GM12878 (cell line): ENCODE data around the gene ALAD. TPM values are rescaled to one million over a fixed set of nuclear protein-coding genes. Genes with fewer than 3 reads are reported as not detected.

Experiments
- ATAC-seq: fragments of 200-7000 bp; cut with Tn5 transposase; 3 replicates; pipeline ENCODE4 v1.9.1; 2020; ENCODE audit warnings: mild to moderate bottlenecking, moderate library complexity
- BruUV-seq: library from RNA; stranded (reverse); fragments of 400-500 nt; replicated peaks from 2 replicates; lab custom pipeline; 2021; lab: Mats Ljungman, UMichigan
- CTCF ChIA-PET: fragments of 300-600 bp; sonication (Branson Sonifier 250); formaldehyde crosslinking; extraction: SDS; loops from one replicate; lab custom pipeline; 2021; ENCODE audit warnings: inconsistent platforms; lab: Yijun Ruan, JAX
- POLR2A ChIA-PET: fragments of 350-600 bp; formaldehyde crosslinking; extraction: SDS; loops from one replicate; lab custom pipeline; 2021; ENCODE audit warnings: inconsistent platforms; lab: Charles Lee
- RAD21 ChIA-PET: fragments of 300-600 bp; sonication (Branson Sonifier 250); formaldehyde crosslinking; loops from one replicate; lab custom pipeline; 2023; ENCODE audit warnings: antibody characterized with exemption; ENCODE audit not compliant: unreplicated experiment; lab: Charles Lee
- SMC1A ChIA-PET: fragments of 300-600 bp; sonication (Branson Sonifier 250); formaldehyde crosslinking; loops from one replicate; lab custom pipeline; 2023; ENCODE audit not compliant: unreplicated experiment, uncharacterized antibody; lab: Charles Lee
- DNase-seq: peaks from one replicate; pipeline ENCODE4 v3.0.0-alpha.2; 2011; ENCODE audit warnings: low read depth, low spot score
- FAIRE-seq: peaks from 3 replicates; lab custom pipeline; 2011; peaks lifted over from hg19 to GRCh38; lab: Jason Lieb, UNC
- H2AFZ ChIP-seq: 2 replicates; pipeline ENCODE4 v1.6.0; 2011; ENCODE audit warnings: low read depth, low read length, control low read depth; ENCODE audit not compliant: control insufficient read depth
- H3K27ac ChIP-seq: 2 replicates; pipeline ENCODE4 v1.5.1; 2011; ENCODE audit warnings: control low read depth; ENCODE audit not compliant: control insufficient read depth, insufficient read depth
- H3K27me3 ChIP-seq, 2 experiments: replicated peaks in 1 of 2; 2 replicates each; pipeline versions ENCODE4 v1.6.0 to v1.6.1; 2011; ENCODE audit warnings: low read length in 1 of 2; ENCODE audit not compliant: control insufficient read depth in 2 of 2, insufficient read depth in 2 of 2
- H3K36me3 ChIP-seq, 2 experiments: 2 replicates each; pipeline ENCODE4 v1.5.1; 2011; ENCODE audit warnings: low read length in 1 of 2; ENCODE audit not compliant: control insufficient read depth in 2 of 2, insufficient read depth in 2 of 2
- H3K4me1 ChIP-seq: 2 replicates; pipeline ENCODE4 v1.6.1; 2011; ENCODE audit warnings: mild to moderate bottlenecking, low read length, moderate library complexity, mixed read lengths; ENCODE audit not compliant: control insufficient read depth, insufficient read depth
- H3K4me2 ChIP-seq: 2 replicates; pipeline ENCODE4 v1.6.0; 2011; ENCODE audit warnings: control low read depth; ENCODE audit not compliant: control insufficient read depth, insufficient read depth
- H3K4me3 ChIP-seq: fragments of 200-600 bp; sonication (generic); 2 replicates; pipeline ENCODE4 v1.5.1; 2016
- H3K79me2 ChIP-seq: 2 replicates; pipeline ENCODE4 v1.6.0; 2011; ENCODE audit warnings: low read length; ENCODE audit not compliant: control insufficient read depth, insufficient read depth
- H3K9ac ChIP-seq: 2 replicates; pipeline ENCODE4 v1.8.0; 2011; ENCODE audit warnings: low read length, control low read depth, mixed read lengths; ENCODE audit not compliant: control insufficient read depth, insufficient read depth
- H3K9me3 ChIP-seq: replicated peaks from 3 replicates; pipeline ENCODE4 v1.5.1; 2011; ENCODE audit warnings: mild to moderate bottlenecking, low read length; ENCODE audit not compliant: control insufficient read depth, insufficient read depth
- H4K20me1 ChIP-seq: 2 replicates; pipeline ENCODE4 v1.6.0; 2011; ENCODE audit not compliant: control insufficient read depth, insufficient read depth
- BHLHE40 ChIP-seq, 2 experiments: fragments of 450-650 bp in 1 of 2; IDR thresholded peaks; 2 replicates each; pipeline ENCODE4 v1.6.1; 2011 to 2017; ENCODE audit warnings: low read depth in 2 of 2, borderline replicate concordance in 1 of 2, improper control_type of control experiment in 1 of 2, low read length in 1 of 2, mild to moderate bottlenecking in 1 of 2
- EZH2 ChIP-seq: IDR thresholded peaks from 2 replicates; pipeline ENCODE4 v1.6.1; 2012; ENCODE audit warnings: low read depth, mild to moderate bottlenecking, control low read depth, inconsistent platforms, low read length, borderline replicate concordance; ENCODE audit not compliant: control insufficient read depth
- FOXM1 ChIP-seq: IDR thresholded peaks from 2 replicates; pipeline ENCODE4 v1.6.1; 2012; ENCODE audit warnings: low read depth, mild to moderate bottlenecking, inconsistent platforms, low read length, moderate library complexity
- HCFC1 ChIP-seq: fragments of 150-350 bp; IDR thresholded peaks from 2 replicates; pipeline ENCODE4 v1.6.1; 2014; ENCODE audit warnings: low read length
- IKZF2 ChIP-seq, 2 experiments: fragments of 450-650 bp; IDR thresholded peaks; 2 replicates each; pipeline ENCODE4 v1.6.1; 2017; ENCODE audit warnings: mild to moderate bottlenecking in 2 of 2, moderate library complexity in 2 of 2
- MEF2A ChIP-seq: IDR thresholded peaks from 2 replicates; pipeline ENCODE4 v1.6.1; 2011; ENCODE audit warnings: low read depth, mild to moderate bottlenecking, low read length, moderate library complexity; ENCODE audit not compliant: insufficient read depth
- NBN ChIP-seq: fragments of 450-650 bp; IDR thresholded peaks from 2 replicates; pipeline ENCODE4 v1.6.1; 2016
- NR2C2 ChIP-seq: IDR thresholded peaks from 2 replicates; pipeline ENCODE4 v1.6.1; 2011; ENCODE audit warnings: borderline replicate concordance, low read depth; ENCODE audit not compliant: control insufficient read depth, insufficient read length
- POLR2AphosphoS5 ChIP-seq: IDR thresholded peaks from 2 replicates; pipeline ENCODE4 v1.6.1; 2011; ENCODE audit warnings: mild to moderate bottlenecking, low read length, inconsistent platforms
- ZNF24 ChIP-seq: fragments of 450-650 bp; IDR thresholded peaks from 2 replicates; pipeline ENCODE4 v1.6.1; 2017; ENCODE audit warnings: antibody characterized with exemption, mild to moderate bottlenecking
- ZNF384 ChIP-seq: IDR thresholded peaks from 2 replicates; pipeline ENCODE4 v1.6.1; 2012; ENCODE audit warnings: low read depth, mild to moderate bottlenecking, low read length, improper control_type of control experiment, borderline replicate concordance
- WGBS: methylation state at CpG from one replicate; pipeline ENCODE4 v1.1.6; 2016; ENCODE audit warnings: low lambda C conversion rate; ENCODE audit not compliant: insufficient replicate concordance, insufficient coverage; ENCODE audit errors: missing lambda C conversion rate; 5-methylcytosine and 5-hydroxymethylcytosine counted together
- in situ Hi-C: fragments of 300-500 bp; cut with MboI; formaldehyde crosslinking; loops from 9 replicates; pipeline ENCODE4 v1.14.3; 2018; ENCODE audit warnings: mixed read lengths
- intact Hi-C: fragments of 100-400 bp; cut with micrococcal nuclease; formaldehyde crosslinking; loops from one replicate; pipeline ENCODE4 v1.14.2; 2022; ENCODE audit not compliant: unreplicated experiment
- polyA plus RNA-seq, 11 experiments: library from polyadenylated mRNA; depleted of rRNA in 4 of 11; unstranded in 6 of 11; stranded (reverse) in 5 of 11; fragments of >200 nt; fragmentation: Nextera tagmentation in 4 of 11; fragmentation: Illumina TruSeq in 1 of 11; extraction: Ambion mirVana in 4 of 11; extraction: Trizol in 1 of 11; gene quantifications; 1 replicate in 1 of 11; 2 replicates in 10 of 11; pipeline versions ENCODE4 v1.2.1 to v1.2.3, GENCODE V29; 2011 to 2016; ENCODE audit warnings: inconsistent platforms in 2 of 11, missing spikeins in 2 of 11, low read depth in 1 of 11
- total RNA-seq, 4 experiments: library from RNA; depleted of rRNA in 3 of 4; stranded (reverse); fragments of >200 nt in 3 of 4; fragmentation: Illumina TruSeq in 1 of 4; extraction: Trizol in 1 of 4; gene quantifications; 2 replicates each; pipeline versions ENCODE4 v1.2.1 to v1.2.3, GENCODE V29; 2013 to 2021
- TF ChIP-seq, protein P1 (sequence below): IDR thresholded peaks from 2 replicates; pipeline ENCODE4 v1.6.1; 2011; ENCODE audit warnings: borderline replicate concordance, low read depth, mild to moderate bottlenecking, moderate library complexity, mixed read lengths, low read length; ENCODE audit not compliant: insufficient read depth; ENCODE audit errors: extremely low read length
- TF ChIP-seq, protein P2 (sequence below): fragments of 450-650 bp; IDR thresholded peaks from 2 replicates; pipeline ENCODE4 v1.6.1; 2017; ENCODE audit warnings: mild to moderate bottlenecking, moderate library complexity
- TF ChIP-seq, protein P3 (sequence below): fragments of 450-650 bp; IDR thresholded peaks from 2 replicates; pipeline ENCODE4 v1.6.1; 2017; ENCODE audit warnings: low read depth, mild to moderate bottlenecking, moderate library complexity
- TF ChIP-seq, protein P4 (sequence below): fragments of 150-350 bp; IDR thresholded peaks from 2 replicates; pipeline ENCODE4 v1.6.1; 2014; ENCODE audit warnings: mild to moderate bottlenecking, low read depth, low read length

Gene ALAD
- total and polyA plus RNA-seq, 10 of the 15 experiments (the other 5 are each of a cell fraction or from before 2014, with no cell fraction given): 2.4 to 21.6 (median 12.9) TPM

DNA sequence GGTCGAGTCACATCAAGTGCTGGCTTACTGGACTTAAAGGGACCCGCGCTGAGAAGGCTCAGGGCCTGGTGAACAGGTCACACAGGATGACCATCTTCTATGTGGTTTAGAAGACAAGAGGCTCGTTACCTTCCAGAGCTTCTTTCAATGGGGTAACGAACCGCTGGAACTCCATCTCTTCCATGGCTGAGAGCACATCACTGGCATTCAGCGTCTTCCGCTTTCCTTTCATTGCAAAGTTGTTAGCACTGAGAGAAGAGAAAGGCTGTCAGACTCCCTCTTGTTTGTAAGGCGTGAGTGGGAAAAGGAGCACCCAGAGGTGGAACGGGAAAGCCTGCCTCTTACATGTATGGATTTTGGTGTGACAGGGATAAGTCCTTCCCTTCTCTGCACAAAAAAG lies 8.4 kb upstream of the ALAD start:
- 20% methylated on average over 10 of the region's 10 CpGs for WGBS
- BruUV-seq: no TSS peak
- Histone ChIP-seq H3K4me3 (peak overlapping the region; percentile 92), H3K9ac (peak overlapping the region; percentile 93), H3K79me2 (peaks cover 19% of the 10 kb centered on the region), H3K27ac (peak overlapping the region; percentile 98), H3K4me1 (peaks cover 16% of the 10 kb centered on the region; the same call in 1 of the 2 replicates), H2AFZ (no peak overlapping the region), H4K20me1 (no peaks in the 10 kb centered on the region), H3K27me3 (no peaks in the 10 kb centered on the region), H3K36me3 (peaks cover 0 to 10% of the 10 kb centered on the region in 2 experiments; a peak in 1 of 4 replicates), H3K9me3 (no peaks in the 10 kb centered on the region), H3K4me2 (peak overlapping the region; percentile 81)
- DNase-seq: no peak
- intact Hi-C loops: loop anchor here (10.0 kb wide), 2 partner anchors 195 to 1045 kb away; no protein-coding TSS in a partner anchor
- ChIA-PET POLR2A (interaction anchor here (0.6 to 2.6 kb wide), 12 partner anchors 8 to 193 kb away, joined by 3 to 18 read pairs (median 4); partner anchors contain the start of genes ALAD, CDC26 and PRPF4), RAD21 (interaction anchor here (0.6 to 2.5 kb wide), 18 partner anchors 9 to 248 kb away, joined by 3 to 16 read pairs (median 5); partner anchors contain the start of genes ALAD, CDC26 and PRPF4), SMC1A (interaction anchor here (0.9 to 1.4 kb wide), 8 partner anchors 11 to 137 kb away, joined by 3 to 10 read pairs (median 4); partner anchors contain the start of genes CDC26 and PRPF4), CTCF (interaction anchor here (0.6 to 5.3 kb wide), 15 partner anchors 9 to 309 kb away, joined by 3 to 72 read pairs (median 4); partner anchors contain the start of genes ALAD, CDC26, PRPF4 and WDR31)
- in situ Hi-C loops: loop anchor here (5.0 kb wide), 1 partner anchor 137 kb away; no protein-coding TSS in a partner anchor
- FAIRE-seq: no peak
- no peak for ATAC-seq
- TF ChIP-seq, protein P1, sequence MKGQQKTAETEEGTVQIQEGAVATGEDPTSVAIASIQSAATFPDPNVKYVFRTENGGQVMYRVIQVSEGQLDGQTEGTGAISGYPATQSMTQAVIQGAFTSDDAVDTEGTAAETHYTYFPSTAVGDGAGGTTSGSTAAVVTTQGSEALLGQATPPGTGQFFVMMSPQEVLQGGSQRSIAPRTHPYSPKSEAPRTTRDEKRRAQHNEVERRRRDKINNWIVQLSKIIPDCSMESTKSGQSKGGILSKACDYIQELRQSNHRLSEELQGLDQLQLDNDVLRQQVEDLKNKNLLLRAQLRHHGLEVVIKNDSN: no peak
- TF ChIP-seq ZNF384 (no peak), ZNF24 (no peak), POLR2AphosphoS5 (no peak), IKZF2 (IDR thresholded peaks at IDR 0.05) (no peak), NBN (no peak), BHLHE40 (IDR thresholded peaks at IDR 0.05; ENCODE audit: borderline replicate concordance in 1 of 2, low read depth in 2 of 2, low read length in 1 of 2) (no peak), HCFC1 (no peak), NR2C2 (no peak), FOXM1 (no peak), MEF2A (no peak), EZH2 (no peak)
- TF ChIP-seq, protein P2, sequence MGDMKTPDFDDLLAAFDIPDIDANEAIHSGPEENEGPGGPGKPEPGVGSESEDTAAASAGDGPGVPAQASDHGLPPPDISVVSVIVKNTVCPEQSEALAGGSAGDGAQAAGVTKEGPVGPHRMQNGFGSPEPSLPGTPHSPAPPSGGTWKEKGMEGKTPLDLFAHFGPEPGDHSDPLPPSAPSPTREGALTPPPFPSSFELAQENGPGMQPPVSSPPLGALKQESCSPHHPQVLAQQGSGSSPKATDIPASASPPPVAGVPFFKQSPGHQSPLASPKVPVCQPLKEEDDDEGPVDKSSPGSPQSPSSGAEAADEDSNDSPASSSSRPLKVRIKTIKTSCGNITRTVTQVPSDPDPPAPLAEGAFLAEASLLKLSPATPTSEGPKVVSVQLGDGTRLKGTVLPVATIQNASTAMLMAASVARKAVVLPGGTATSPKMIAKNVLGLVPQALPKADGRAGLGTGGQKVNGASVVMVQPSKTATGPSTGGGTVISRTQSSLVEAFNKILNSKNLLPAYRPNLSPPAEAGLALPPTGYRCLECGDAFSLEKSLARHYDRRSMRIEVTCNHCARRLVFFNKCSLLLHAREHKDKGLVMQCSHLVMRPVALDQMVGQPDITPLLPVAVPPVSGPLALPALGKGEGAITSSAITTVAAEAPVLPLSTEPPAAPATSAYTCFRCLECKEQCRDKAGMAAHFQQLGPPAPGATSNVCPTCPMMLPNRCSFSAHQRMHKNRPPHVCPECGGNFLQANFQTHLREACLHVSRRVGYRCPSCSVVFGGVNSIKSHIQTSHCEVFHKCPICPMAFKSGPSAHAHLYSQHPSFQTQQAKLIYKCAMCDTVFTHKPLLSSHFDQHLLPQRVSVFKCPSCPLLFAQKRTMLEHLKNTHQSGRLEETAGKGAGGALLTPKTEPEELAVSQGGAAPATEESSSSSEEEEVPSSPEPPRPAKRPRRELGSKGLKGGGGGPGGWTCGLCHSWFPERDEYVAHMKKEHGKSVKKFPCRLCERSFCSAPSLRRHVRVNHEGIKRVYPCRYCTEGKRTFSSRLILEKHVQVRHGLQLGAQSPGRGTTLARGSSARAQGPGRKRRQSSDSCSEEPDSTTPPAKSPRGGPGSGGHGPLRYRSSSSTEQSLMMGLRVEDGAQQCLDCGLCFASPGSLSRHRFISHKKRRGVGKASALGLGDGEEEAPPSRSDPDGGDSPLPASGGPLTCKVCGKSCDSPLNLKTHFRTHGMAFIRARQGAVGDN: no peak
- TF ChIP-seq, protein P3, sequence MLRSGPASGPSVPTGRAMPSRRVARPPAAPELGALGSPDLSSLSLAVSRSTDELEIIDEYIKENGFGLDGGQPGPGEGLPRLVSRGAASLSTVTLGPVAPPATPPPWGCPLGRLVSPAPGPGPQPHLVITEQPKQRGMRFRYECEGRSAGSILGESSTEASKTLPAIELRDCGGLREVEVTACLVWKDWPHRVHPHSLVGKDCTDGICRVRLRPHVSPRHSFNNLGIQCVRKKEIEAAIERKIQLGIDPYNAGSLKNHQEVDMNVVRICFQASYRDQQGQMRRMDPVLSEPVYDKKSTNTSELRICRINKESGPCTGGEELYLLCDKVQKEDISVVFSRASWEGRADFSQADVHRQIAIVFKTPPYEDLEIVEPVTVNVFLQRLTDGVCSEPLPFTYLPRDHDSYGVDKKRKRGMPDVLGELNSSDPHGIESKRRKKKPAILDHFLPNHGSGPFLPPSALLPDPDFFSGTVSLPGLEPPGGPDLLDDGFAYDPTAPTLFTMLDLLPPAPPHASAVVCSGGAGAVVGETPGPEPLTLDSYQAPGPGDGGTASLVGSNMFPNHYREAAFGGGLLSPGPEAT: no peak
- TF ChIP-seq, protein P4, sequence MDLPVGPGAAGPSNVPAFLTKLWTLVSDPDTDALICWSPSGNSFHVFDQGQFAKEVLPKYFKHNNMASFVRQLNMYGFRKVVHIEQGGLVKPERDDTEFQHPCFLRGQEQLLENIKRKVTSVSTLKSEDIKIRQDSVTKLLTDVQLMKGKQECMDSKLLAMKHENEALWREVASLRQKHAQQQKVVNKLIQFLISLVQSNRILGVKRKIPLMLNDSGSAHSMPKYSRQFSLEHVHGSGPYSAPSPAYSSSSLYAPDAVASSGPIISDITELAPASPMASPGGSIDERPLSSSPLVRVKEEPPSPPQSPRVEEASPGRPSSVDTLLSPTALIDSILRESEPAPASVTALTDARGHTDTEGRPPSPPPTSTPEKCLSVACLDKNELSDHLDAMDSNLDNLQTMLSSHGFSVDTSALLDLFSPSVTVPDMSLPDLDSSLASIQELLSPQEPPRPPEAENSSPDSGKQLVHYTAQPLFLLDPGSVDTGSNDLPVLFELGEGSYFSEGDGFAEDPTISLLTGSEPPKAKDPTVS: no peak
